Left kidney (tissue), 2 donors: Measurements from ENCODE around the gene BNC1. TPM values are rescaled to one million over a fixed set of nuclear protein-coding genes. Genes with fewer than 3 reads are reported as not detected.
"Not testable (repeated sequence)": the region's sequence is repeated elsewhere in the genome, so short reads cannot be mapped to it uniquely, and the experiment has no call there.

Experiments
- DNase-seq: peaks from one replicate; pipeline ENCODE4 v3.0.0-alpha.2; 2013
- polyA plus RNA-seq: library from polyadenylated mRNA; unstranded; fragments of 120-200 nt; gene quantifications from one replicate; pipeline ENCODE4 v1.2.1, GENCODE V29; 2013; ENCODE audit not compliant: insufficient read length

BNC1 gene
- polyA plus RNA-seq, 1 donor, result 0.17 TPM

- DNase-seq, result peak; percentile 22
Measured at GRCh38 chr15:83299462-83299861, 15.0 kb upstream of the BNC1 start.

DNA sequence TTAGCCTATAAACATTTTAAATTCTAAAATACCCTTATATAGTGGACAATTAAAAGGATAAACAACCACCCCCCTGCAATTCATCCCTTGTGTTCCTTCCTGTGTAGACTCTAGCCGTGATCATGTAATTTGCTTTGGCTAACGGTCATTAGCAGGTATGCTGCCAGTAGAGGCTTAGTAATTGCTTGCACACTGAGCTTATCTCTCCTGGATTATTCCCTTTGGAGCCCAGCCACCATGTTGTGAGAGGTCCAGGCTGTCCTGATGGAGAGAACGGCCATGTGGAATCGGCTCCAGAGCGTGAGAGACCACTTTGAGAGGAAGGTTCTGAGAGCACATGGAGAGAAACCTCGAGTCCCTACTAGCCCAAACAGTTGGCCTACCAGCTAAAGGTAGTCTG is 11.0 kb upstream of the BNC1 start:
- no peak for DNase-seq

- DNase-seq, result no peak
Measured at GRCh38 chr15:83293201-83293600, 8.7 kb upstream of the BNC1 start.

DNA sequence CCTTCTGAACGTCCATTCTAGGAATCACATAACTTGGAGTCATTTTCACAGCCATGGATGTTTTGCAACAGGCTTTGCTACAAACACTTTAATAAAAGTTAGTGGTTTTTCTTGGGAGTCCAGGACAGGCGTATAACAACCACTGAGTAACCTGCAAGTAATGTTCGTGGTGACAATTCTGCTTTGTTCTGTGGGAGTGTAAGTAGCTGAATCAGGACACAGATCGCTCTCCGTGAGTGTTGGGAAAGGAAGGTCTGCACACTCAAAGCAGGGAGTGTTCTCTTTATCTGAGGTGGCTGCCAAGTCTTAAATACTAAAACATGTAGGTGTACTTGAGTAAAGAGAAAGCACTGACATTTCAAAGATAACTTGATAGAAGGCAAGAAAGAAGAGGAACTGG is 7.9 kb upstream of the BNC1 start:
- DNase-seq, result no peak

DNA sequence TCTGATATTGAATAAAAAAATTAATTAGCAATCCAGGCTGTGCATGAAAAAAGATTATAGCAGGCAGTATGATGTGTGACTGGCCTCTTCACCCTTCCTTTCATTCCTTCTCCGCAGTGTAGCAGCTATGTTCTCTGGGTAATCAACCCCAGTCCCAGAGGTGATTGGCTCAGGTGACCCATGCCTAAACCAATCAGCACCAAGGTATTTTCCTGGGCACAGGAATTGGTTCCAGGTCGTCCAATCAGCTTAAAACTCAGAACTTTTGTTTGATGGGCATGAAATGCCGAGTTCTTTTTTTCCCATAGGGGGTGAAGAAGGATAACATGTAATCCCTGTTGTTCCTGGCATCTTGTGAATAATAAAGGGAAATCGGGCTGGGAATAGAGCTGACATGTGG is 5.8 kb upstream of the BNC1 start:
- DNase-seq, result no peak

DNA sequence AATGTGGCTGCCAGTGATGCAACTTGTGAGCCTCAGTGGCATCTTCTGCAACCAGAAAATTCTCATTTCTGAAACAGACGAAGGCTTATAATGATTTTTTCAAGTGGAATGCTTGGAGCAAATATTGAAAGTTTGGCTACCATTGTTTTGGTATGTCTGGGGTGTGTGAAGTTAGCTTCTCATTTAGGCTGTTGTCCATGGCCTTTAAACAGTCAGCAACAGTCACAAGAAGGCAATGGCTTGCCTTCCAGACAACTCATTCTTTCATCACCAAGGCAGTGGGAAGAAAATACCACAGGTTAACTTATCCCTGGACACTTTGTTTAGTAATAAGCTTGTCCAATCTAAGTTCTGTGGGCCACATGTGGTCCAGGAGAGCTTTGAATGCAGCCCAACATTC is 4.7 kb upstream of the BNC1 start:
- no peak for DNase-seq

- no peak for DNase-seq
Measured at GRCh38 chr15:83288381-83288801, 3.9 kb upstream of the BNC1 start.

GRCh38 chr15:83287541-83288027 is 3.1 kb upstream of the BNC1 start:
- no peak for DNase-seq

DNA sequence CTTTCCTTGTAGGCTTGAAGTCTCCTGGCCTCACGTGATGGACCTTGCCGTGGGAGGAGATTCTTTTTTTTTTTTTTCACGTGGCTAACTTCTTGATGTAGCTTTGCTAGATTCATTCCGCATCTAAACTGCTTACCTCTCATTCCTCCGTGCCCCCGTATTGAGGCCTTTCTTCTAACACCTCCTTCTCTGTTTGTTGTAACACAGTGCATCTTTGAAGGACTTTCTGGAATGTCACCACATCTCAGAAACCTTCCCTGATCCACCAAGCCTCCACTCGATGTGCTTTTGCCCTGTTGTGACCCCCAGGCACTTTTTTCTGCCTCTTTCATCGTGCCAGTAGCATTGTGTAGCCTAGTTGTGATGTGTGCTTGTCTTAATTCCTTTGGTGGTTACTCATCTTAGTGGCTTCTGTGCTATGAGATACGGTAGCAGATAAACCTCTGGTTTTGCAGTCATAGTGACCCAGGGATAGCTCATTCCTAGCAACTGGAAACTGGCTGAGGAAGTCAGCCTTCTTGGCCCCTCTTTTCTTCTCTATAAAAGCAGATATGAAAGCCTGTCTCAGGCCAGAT is 1.6 kb upstream of the BNC1 start:
- no peak for DNase-seq

DNA sequence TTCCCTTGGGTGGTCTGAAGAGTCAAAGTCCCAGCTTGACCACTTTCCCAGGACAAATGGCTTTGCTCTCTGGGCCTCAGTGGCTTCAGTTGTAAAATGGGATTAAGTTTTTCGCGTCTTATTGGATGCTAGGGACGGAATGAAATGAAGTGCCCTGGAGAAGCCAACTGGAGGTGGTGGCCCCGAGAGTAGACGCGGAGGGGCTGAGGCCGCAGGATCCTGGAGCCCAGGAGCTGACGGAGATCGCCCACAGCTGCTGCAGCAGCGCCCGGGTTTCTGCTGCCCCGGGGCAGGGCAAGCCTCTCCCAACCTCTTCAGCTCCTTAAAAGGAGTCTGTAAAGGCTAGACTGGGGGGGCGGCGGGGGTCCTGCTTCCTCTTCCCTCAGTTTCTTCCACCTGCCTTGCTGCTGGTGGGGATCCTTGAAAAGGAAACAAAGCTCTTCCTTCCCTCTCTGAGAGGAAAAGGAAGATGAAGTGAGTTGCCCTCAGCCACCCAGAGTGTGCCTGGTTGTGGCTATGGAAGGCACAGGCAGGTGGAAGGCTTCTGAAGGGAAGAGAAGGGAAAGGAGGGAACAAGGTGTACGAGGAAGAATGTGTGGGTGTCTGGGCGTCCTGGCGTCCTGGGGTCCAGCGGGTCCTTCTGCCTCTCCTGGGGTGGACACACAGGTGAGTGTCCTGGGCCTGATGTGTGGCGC is 967 bp upstream of the BNC1 start:
- no peak for DNase-seq

GRCh38 chr15:83283813-83284558 is 478 bp downstream of the BNC1 start:
- DNase-seq, result no peak

GRCh38 chr15:83283138-83283812 is 1.2 kb downstream of the BNC1 start:
- DNase-seq, result peak; percentile 22

DNA sequence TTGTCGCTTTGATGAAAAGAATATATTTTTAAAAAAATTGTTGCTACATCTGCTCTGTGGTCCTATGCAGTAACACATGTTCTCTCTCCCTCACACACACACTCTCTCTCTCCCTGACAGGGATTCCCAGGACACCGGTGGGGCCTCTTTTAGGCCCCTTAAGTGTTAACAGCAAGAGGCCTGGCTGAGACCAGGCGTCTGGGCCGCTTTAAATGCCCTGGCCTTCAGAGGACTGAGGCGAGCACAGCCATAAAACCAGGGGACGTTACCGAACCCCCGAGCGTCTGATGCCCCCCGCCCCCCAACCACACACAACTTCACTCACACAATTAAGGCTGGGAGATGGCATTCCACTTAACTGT is 1.7 kb downstream of the BNC1 start:
- DNase-seq, result peak; percentile 26

GRCh38 chr15:83282141-83282540 is 2.3 kb downstream of the BNC1 start:
- DNase-seq, result no peak

GRCh38 chr15:83278191-83278590 is 6.3 kb downstream of the BNC1 start:
- DNase-seq, result no peak

DNA sequence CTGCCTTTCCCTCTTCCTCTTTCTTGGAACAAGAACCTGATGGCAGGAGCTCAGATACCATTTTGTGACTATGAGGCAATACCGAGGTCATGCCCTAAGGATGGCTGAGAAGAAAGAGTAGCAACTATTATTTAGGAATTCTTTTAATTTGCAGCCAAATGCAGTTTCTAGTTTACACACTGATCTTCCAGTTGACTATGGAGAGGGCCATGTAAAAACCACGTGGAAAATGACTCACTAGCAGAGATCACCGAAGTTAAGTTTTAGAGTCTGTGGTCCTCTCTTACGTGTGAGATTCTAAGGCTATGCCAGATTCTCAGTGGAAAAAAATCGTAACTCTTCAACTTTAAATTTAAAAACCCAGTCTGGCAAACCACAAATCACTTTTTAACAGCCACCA is 7.8 kb downstream of the BNC1 start:
- DNase-seq, result no peak

GRCh38 chr15:83275412-83275811 is 9.1 kb downstream of the BNC1 start:
- DNase-seq, result no peak

DNA sequence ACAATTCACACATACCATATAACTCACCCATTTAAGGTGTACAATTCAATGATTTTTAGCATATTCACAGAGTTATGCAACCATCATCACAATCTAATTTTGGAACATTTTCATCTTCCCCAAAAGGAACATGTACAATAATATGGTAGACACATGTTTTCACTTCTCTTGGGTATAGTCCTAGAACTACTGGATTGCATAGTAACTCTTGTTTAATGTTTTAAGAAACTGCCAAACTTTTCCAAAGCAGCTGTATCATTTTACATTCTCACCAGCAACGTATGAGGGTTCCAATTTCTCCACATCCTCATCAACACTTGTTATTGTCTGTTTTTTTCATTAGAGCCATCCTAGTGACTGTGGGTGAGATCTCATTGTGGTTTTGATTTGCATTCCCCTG is 14.3 kb downstream of the BNC1 start:
- DNase-seq, result no peak

- DNase-seq, result no peak
Measured at GRCh38 chr15:83268147-83268546, 16.3 kb downstream of the BNC1 start.

DNA sequence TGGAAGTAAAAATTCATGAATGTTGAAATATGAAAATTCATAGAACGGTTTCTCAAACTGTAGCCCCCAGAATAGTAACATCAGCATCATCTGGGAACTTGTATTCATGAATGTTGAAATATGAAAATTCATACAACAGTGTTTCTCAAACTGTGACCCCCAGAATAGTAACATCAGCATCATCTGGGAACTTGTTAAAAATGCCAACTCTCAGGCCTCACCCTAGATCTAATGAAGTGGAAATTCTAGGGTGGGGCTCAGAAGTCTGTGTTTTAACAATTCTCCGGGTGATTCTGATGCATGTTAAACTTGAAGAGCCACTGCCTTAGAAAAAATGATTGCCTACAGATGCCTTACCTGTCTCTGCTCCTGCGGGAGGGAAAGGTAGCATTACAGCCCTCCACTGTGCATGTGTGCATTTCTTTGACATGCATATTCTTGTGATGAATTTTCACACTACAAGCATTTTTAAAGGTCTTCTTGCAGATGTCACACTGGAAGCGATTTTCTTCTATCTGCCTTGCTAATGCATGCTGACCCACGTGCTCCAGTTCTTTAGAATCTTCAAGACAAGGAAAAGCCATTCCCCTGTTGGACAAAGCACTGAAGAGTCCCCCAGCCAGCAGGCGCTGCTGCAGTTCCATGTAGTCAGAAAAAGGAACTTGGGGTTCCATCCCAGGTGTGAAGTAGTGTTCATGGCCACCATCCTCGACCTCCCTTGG is 21.7 kb downstream of the BNC1 start:
- no peak for DNase-seq

DNA sequence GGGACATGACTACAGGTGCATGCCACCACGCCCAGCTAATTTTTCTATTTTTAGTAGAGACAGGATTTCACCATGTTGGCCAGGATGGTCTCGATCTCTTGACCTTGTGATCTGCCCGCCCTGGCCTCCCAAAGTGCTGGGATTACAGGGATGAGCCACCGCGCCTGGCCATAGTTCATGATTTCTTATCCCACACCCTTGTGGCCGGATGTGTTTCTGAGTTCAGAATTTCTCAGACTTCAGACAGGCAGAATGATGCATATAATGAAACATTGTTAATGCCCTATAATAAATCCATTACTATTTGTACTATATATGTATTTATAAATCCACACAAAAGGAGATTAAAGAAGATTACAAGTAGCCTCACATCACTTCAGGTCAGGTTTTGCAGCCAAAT is 22.3 kb downstream of the BNC1 start:
- DNase-seq, result not testable (repeated sequence)

DNA sequence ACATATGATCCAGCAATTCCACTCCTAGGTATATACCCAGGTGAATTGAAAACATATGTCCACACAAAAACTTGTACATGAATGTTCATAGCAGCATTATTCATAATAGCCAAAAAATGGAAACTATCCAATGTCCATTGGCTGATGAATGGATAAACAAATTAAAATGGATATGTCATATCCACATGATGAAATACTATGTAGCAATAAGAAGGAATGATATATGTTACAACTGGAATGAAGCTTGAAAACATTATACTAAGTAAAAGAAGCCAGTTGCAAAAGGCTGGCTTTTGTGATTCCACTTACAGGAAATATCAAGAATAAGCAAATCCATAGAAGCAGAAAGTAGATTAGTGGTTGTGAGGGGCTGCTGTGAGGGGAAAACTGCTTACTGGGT is 33.7 kb downstream of the BNC1 start:
- no peak for DNase-seq
